ENCODE results near the gene CRYBG3.

Gene CRYBG3

DNA sequence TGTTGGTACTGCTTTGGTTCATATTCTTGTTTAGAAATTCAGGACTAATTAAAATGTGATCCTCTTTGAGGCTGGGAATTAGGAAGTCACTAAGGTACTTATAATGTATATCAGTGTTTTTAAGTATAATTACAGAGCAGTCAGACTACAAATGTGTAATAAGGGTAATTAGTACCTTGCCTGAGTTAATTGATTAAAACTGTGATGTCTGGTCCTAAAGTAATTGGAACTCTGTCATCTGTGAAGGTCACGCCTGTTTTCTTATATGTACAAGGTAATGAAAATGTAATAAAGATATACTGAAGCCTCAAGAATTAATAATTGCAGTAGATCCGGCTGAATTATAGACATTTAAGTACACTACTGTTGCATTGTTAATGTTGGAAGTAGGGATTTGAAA is 117.6 kb downstream of the CRYBG3 start:
- Histone ChIP-seq H3K18ac (ENCODE audit: low read length) (no peak overlapping the region), H2AK5ac (ENCODE audit: low read length) (no peak overlapping the region), H3K23ac (ENCODE audit: low read length) (no peak overlapping the region), H3K4ac (ENCODE audit: low read depth, low read length) (no peak overlapping the region), H3K56ac (ENCODE audit: low read length) (no peak overlapping the region), H3K4me3 (ENCODE audit: low read length) (no peak overlapping the region), H3K36me3 (ENCODE audit: control insufficient read depth, insufficient read depth, low read length) (no peaks in the 10 kb centered on the region), H2BK120ac (ENCODE audit: low read depth, low read length) (no peak overlapping the region), H3K4me1 (ENCODE audit: control insufficient read depth, low read depth, low read length) (no peaks in the 10 kb centered on the region), H4K8ac (ENCODE audit: low read depth, low read length) (no peak overlapping the region), H3K27me3 (ENCODE audit: insufficient read depth, low read length, poor library complexity) (no peaks in the 10 kb centered on the region), H3K79me2 (ENCODE audit: control insufficient read depth, insufficient read depth, low read length) (no peaks in the 10 kb centered on the region), H2BK5ac (ENCODE audit: low read length) (no peak overlapping the region), H4K5ac (ENCODE audit: low read length) (no peak overlapping the region), H3K27ac (ENCODE audit: low read depth, low read length) (no peak overlapping the region), H2BK15ac (replicated peaks; ENCODE audit: low read depth) (no peak overlapping the region), H3K4me2 (ENCODE audit: low read length) (no peak overlapping the region), H3K79me1 (ENCODE audit: low read length) (no peaks in the 10 kb centered on the region), H3K9ac (ENCODE audit: low read length) (no peak overlapping the region)
- no CpG with 5 or more reads among the region's 2 CpGs for WGBS (ENCODE audit: extremely low coverage, insufficient coverage, low lambda C conversion rate)
- no peak for DNase-seq

DNA sequence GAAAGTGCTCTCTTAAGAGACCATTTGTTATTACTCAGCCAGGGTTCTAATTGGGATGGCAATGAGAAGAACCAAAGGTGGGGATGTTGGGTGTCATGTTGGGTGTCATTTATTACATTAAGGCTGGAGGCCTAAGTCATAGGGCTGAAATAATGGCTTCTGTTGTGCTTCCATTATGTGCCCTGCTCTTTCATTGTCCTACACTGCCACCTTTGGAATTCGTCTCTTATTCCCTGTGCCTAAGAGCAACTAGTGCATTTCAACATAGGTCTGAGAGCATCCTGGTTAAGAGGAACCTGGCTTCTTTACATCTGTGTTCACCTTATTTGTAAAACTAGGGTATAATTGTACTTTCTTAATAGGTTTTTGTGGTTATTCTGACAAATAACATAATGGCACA is 118.2 kb downstream of the CRYBG3 start:
- Histone ChIP-seq H2BK120ac (ENCODE audit: low read depth, low read length) (no peak overlapping the region), H3K23ac (ENCODE audit: low read length) (no peak overlapping the region), H3K18ac (ENCODE audit: low read length) (no peak overlapping the region), H3K4me3 (ENCODE audit: low read length) (no peak overlapping the region), H3K79me1 (ENCODE audit: low read length) (no peaks in the 10 kb centered on the region), H2AK5ac (ENCODE audit: low read length) (no peak overlapping the region), H2BK5ac (ENCODE audit: low read length) (no peak overlapping the region), H3K56ac (ENCODE audit: low read length) (no peak overlapping the region), H3K36me3 (ENCODE audit: control insufficient read depth, insufficient read depth, low read length) (no peaks in the 10 kb centered on the region), H3K79me2 (ENCODE audit: control insufficient read depth, insufficient read depth, low read length) (no peaks in the 10 kb centered on the region), H3K9ac (ENCODE audit: low read length) (no peak overlapping the region), H3K4ac (ENCODE audit: low read depth, low read length) (no peak overlapping the region), H4K8ac (ENCODE audit: low read depth, low read length) (no peak overlapping the region), H3K27me3 (ENCODE audit: insufficient read depth, low read length, poor library complexity) (no peaks in the 10 kb centered on the region), H3K4me2 (ENCODE audit: low read length) (no peak overlapping the region), H2BK15ac (replicated peaks; ENCODE audit: low read depth) (no peak overlapping the region), H3K27ac (ENCODE audit: low read depth, low read length) (no peak overlapping the region), H4K5ac (ENCODE audit: low read length) (no peak overlapping the region), H3K4me1 (ENCODE audit: control insufficient read depth, low read depth, low read length) (no peaks in the 10 kb centered on the region)
- DNase-seq: peak; percentile 52
- WGBS (ENCODE audit: extremely low coverage, insufficient coverage, low lambda C conversion rate): no CpG with 5 or more reads among the region's 1 CpG

- Histone ChIP-seq H2BK5ac (ENCODE audit: low read length) (no peak overlapping the region), H4K8ac (ENCODE audit: low read depth, low read length) (no peak overlapping the region), H3K4me3 (ENCODE audit: low read length) (no peak overlapping the region), H2BK15ac (replicated peaks; ENCODE audit: low read depth) (no peak overlapping the region), H3K23ac (ENCODE audit: low read length) (no peak overlapping the region), H3K18ac (ENCODE audit: low read length) (no peak overlapping the region), H3K9ac (ENCODE audit: low read length) (no peak overlapping the region), H2BK120ac (ENCODE audit: low read depth, low read length) (no peak overlapping the region), H3K56ac (ENCODE audit: low read length) (no peak overlapping the region), H4K5ac (ENCODE audit: low read length) (no peak overlapping the region), H3K79me1 (ENCODE audit: low read length) (no peaks in the 10 kb centered on the region), H3K4me2 (ENCODE audit: low read length) (no peak overlapping the region), H2AK5ac (ENCODE audit: low read length) (no peak overlapping the region), H3K36me3 (ENCODE audit: control insufficient read depth, insufficient read depth, low read length) (peaks cover 3% of the 10 kb centered on the region), H3K27me3 (ENCODE audit: insufficient read depth, low read length, poor library complexity) (no peaks in the 10 kb centered on the region), H3K79me2 (ENCODE audit: control insufficient read depth, insufficient read depth, low read length) (no peaks in the 10 kb centered on the region), H3K4ac (ENCODE audit: low read depth, low read length) (no peak overlapping the region), H3K4me1 (ENCODE audit: control insufficient read depth, low read depth, low read length) (no peaks in the 10 kb centered on the region), H3K27ac (ENCODE audit: low read depth, low read length) (no peak overlapping the region)
- no peak for DNase-seq
- no CpG with 5 or more reads among the region's 4 CpGs for WGBS (ENCODE audit: extremely low coverage, insufficient coverage, low lambda C conversion rate)
Observed at GRCh38 chr3:97942801-97943546, 121.2 kb downstream of the CRYBG3 start.

DNA sequence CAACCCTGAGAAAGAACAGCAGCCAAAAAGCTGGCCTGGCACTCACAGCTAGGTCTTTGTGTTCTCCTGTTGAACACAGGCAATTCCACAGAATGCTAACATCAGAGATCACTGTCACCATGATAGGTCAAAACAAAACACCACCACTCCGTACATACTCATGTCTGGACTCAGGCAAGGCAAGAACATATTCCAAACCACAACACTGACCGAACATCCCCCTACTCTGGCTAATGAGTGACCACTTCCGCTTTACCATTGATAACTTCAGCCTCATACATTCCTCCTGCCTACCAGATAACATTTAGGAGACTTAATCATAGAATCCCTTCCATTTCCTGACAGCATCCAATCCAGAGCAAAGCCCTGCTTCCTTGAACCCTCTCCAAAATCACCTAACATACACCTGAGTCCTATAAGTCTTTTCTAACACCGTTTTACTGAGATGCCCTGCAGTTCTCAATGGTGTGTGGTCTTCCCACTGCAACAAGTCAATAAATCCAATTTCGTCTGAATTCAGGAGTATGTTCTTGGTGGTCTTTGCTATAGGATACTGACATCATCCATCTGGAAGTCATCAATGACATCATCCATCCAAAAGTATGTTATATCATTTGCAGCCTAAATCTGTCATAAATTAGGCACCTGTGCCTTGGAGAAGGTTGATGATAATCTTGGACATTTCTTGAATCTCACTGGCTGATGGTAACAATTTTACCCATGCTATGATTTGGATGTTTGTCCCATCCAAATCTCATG is 126.7 kb downstream of the CRYBG3 start:
- Histone ChIP-seq H3K27me3 (ENCODE audit: insufficient read depth, low read length, poor library complexity) (no peaks in the 10 kb centered on the region), H2BK5ac (ENCODE audit: low read length) (no peak overlapping the region), H4K5ac (ENCODE audit: low read length) (no peak overlapping the region), H4K8ac (ENCODE audit: low read depth, low read length) (no peak overlapping the region), H3K79me2 (ENCODE audit: control insufficient read depth, insufficient read depth, low read length) (no peaks in the 10 kb centered on the region), H2BK15ac (replicated peaks; ENCODE audit: low read depth) (no peak overlapping the region), H3K4ac (ENCODE audit: low read depth, low read length) (no peak overlapping the region), H2BK120ac (ENCODE audit: low read depth, low read length) (no peak overlapping the region), H3K79me1 (ENCODE audit: low read length) (no peaks in the 10 kb centered on the region), H3K27ac (ENCODE audit: low read depth, low read length) (no peak overlapping the region), H3K18ac (ENCODE audit: low read length) (no peak overlapping the region), H3K9ac (ENCODE audit: low read length) (no peak overlapping the region), H3K56ac (ENCODE audit: low read length) (no peak overlapping the region), H3K4me1 (ENCODE audit: control insufficient read depth, low read depth, low read length) (no peaks in the 10 kb centered on the region), H3K4me3 (ENCODE audit: low read length) (no peak overlapping the region), H2AK5ac (ENCODE audit: low read length) (no peak overlapping the region), H3K4me2 (ENCODE audit: low read length) (no peak overlapping the region), H3K36me3 (ENCODE audit: control insufficient read depth, insufficient read depth, low read length) (peaks cover 10% of the 10 kb centered on the region), H3K23ac (ENCODE audit: low read length) (no peak overlapping the region)
- no CpG with 5 or more reads among the region's 5 CpGs for WGBS (ENCODE audit: extremely low coverage, insufficient coverage, low lambda C conversion rate)
- DNase-seq: no peak

- H3K23ac ChIP-seq (ENCODE audit: low read length): no peak overlapping the region
- no peak for DNase-seq
- H3K79me2 ChIP-seq (ENCODE audit: control insufficient read depth, insufficient read depth, low read length): no peaks in the 10 kb centered on the region
- H2AK5ac ChIP-seq (ENCODE audit: low read length): no peak overlapping the region
- H3K4me1 ChIP-seq (ENCODE audit: control insufficient read depth, low read depth, low read length): no peaks in the 10 kb centered on the region
- H3K56ac ChIP-seq (ENCODE audit: low read length): no peak overlapping the region
- H2BK15ac ChIP-seq (replicated peaks; ENCODE audit: low read depth): no peak overlapping the region
- no peak overlapping the region for H3K27ac ChIP-seq (ENCODE audit: low read depth, low read length)
- no peak overlapping the region for H3K4me2 ChIP-seq (ENCODE audit: low read length)
- H3K79me1 ChIP-seq (ENCODE audit: low read length): no peaks in the 10 kb centered on the region
- no peak overlapping the region for H2BK5ac ChIP-seq (ENCODE audit: low read length)
- H3K36me3 ChIP-seq (ENCODE audit: control insufficient read depth, insufficient read depth, low read length): peaks cover 12% of the 10 kb centered on the region
- no peak overlapping the region for H3K9ac ChIP-seq (ENCODE audit: low read length)
- WGBS (ENCODE audit: extremely low coverage, insufficient coverage, low lambda C conversion rate): no CpG with 5 or more reads among the region's 2 CpGs
- H3K27me3 ChIP-seq (ENCODE audit: insufficient read depth, low read length, poor library complexity): no peaks in the 10 kb centered on the region
- H3K18ac ChIP-seq (ENCODE audit: low read length): no peak overlapping the region
- no peak overlapping the region for H2BK120ac ChIP-seq (ENCODE audit: low read depth, low read length)
- no peak overlapping the region for H3K4ac ChIP-seq (ENCODE audit: low read depth, low read length)
- H4K8ac ChIP-seq (ENCODE audit: low read depth, low read length): no peak overlapping the region
- H4K5ac ChIP-seq (ENCODE audit: low read length): no peak overlapping the region
- no peak overlapping the region for H3K4me3 ChIP-seq (ENCODE audit: low read length)
Observed at GRCh38 chr3:97949110-97949485, 127.3 kb downstream of the CRYBG3 start.

Data from mesendoderm (in vitro differentiated cells).